Spleen (tissue), 7 donors: ENCODE results near the gene ICAM1.

ENCODE experiments used
- CTCF ChIP-seq, 11 experiments: fragments of 200-600 bp in 7 of 11; fragments of 450-650 bp in 4 of 11; sonication (generic) in 4 of 11; IDR thresholded peaks in 8 of 11; conservative IDR thresholded peaks in 3 of 11; 1 replicate in 7 of 11; 2 replicates in 4 of 11; pipeline versions ENCODE4 v1.4.0 to v1.8.0; 2016 to 2021; ENCODE audit warnings: antibody characterized with exemption in 11 of 11, inconsistent platforms in 4 of 11, mild to moderate bottlenecking in 1 of 11
- POLR2A ChIP-seq, 3 donors: fragments of 450-650 bp; IDR thresholded peaks; one replicate each; pipeline ENCODE4 v1.5.1; 2017; ENCODE audit warnings: antibody characterized with exemption in 3 of 3, mild to moderate bottlenecking in 1 of 3
- donor health status: DM: no; HTN: no; CAD: no; lungs with moderate emphysema.
- donor health status: DM: no; HTN: no; CAD: no.
- donor health status: DM: no; HTN: no; CAD: no.

- TF ChIP-seq CTCF (IDR thresholded peaks at IDR 0.05 in 8 of 11, conservative IDR thresholded peaks at IDR 0.05 in 3 of 11) (no peak), POLR2A (IDR thresholded peaks at IDR 0.05) (no peak)
These were observed 16.7 kb upstream of the ICAM1 start for GRCh38 chr19:10254244-10254643.
